Transverse colon (tissue), 4 donors: ENCODE results near the gene SESN1.

ENCODE experiments used
- CTCF ChIP-seq, 5 experiments: fragments of 200-600 bp in 3 of 5; fragments of 450-650 bp in 2 of 5; sonication (generic) in 3 of 5; IDR thresholded peaks; 1 replicate in 2 of 5; 2 replicates in 3 of 5; pipeline ENCODE4 v1.5.1; 2016 to 2017; ENCODE audit warnings: antibody characterized with exemption in 5 of 5, inconsistent platforms in 3 of 5, mild to moderate bottlenecking in 2 of 5, moderate library complexity in 1 of 5
- POLR2A ChIP-seq: fragments of 450-650 bp; IDR thresholded peaks from one replicate; pipeline ENCODE4 v1.6.1; 2016; ENCODE audit warnings: antibody characterized with exemption, mild to moderate bottlenecking, moderate library complexity
- POLR2AphosphoS5 ChIP-seq, 3 donors: sonication (generic); formaldehyde crosslinking; IDR thresholded peaks; one replicate each; pipeline ENCODE4 v1.6.1; 2016; ENCODE audit warnings: antibody characterized with exemption in 3 of 3

- TF ChIP-seq CTCF (IDR thresholded peaks at IDR 0.05) (no peak), POLR2A (no peak), POLR2AphosphoS5 (IDR thresholded peaks at IDR 0.05) (no peak)
These were observed 112.2 kb downstream of the SESN1 start for GRCh38 chr6:108982154-108983113.
